Activated CD8-positive, alpha-beta memory T cell treated with anti-CD3 and anti-CD28 coated beads for 48 hours (primary cell): ENCODE data around the gene TCF20.

ENCODE experiments used
- DNase-seq, 3 experiments: peaks; one replicate each; pipeline ENCODE4 v3.0.0-alpha.2; 2020; ENCODE audit warnings: low read depth in 2 of 3, low spot score in 2 of 3

TCF20 gene

DNA sequence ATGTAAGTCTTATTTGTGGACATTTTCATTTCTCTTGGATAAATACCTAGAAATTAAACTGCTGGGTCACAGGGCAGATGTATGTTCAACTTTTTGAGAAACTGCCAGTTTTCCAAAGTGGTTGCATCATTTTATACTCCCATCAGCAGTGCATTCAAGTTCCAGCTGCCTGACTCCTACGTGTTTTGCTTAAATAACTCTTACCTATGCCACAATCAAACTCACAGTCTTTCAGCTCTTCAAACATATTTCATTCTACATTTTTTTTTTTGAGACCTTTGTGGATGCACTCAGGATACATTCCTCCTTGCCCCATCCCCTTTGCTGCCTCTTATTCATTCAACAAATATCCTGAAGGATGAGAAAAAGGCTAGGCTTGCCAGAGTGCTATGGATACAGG lies 9.2 kb downstream of the TCF20 start:
- DNase-seq = no peak

DNA sequence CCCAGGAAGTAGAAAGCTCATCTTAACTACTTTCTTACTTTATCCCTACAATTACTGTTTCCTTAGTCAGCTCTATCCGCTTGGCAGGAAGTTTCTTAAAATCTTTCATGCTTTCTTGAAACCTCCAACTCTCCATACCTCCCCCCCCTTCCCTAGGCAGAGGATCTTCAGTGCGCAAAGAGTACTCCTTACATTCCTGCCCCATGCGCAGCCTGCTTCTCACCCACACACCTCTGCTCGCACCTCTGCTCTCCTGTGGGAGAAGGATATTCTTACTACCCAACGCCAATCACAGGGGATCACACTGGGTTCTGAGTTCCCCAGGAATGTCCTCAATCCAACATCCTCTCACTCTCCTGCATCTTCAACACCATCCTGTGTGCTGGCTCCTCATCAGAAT lies 12.3 kb downstream of the TCF20 start:
- no peak for DNase-seq

DNA sequence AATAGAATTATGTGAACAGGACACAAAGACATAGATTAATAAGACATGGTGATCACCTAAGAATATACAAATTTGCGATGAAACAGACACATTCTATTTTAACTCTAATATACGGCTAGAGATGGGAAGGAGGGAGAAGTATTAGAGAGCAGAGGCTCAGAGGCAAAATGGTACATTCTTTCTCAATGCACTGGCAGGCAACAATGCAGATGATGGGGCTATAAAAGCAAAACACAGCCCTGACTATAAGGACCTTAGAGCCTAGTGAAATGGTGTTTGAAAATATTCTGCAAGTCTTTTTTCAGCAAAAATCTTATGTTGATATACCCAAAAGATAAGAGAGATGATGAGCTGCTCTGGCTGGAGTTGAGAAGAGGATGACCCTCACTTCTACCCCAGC lies 13.1 kb downstream of the TCF20 start:
- DNase-seq = no peak

DNA sequence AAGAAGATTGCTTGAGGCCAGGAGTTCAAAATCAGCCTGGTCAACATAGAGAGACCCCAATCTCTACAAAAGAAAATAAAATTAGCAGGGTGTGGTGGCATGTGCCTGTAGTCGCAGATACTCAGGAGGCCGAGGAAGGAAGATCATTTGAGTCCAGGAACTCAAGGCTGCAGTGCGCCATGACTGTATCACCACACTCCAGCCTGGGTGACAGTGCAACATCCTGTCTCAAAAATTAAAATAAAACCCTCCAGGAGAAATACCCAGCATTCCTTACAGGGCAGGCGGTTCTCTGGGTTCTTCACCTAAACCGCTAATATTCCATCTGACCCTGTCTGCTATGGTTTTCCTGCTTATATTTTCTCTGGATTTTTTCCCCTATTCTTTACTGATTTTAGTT lies 13.5 kb downstream of the TCF20 start:
- DNase-seq = no peak

DNA sequence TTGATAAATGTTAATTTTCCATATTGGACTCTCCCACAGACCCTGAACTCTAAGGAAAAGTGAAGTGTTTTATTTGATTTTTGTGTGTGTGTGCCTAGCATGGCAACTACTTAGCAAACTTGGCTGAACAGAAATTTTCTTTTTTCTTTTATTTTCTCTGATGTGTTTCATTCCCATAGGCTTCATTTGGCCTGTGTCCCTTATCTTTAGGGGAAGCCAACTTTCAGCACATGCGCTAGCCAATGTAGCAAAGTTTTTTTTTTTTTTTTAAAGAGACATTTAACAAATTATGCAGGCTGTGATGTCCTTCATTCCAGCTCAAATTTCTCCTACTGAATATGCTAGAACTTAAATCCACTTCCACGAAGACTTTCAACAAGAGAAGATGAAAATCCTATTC lies 14.2 kb downstream of the TCF20 start:
- DNase-seq = no peak

DNA sequence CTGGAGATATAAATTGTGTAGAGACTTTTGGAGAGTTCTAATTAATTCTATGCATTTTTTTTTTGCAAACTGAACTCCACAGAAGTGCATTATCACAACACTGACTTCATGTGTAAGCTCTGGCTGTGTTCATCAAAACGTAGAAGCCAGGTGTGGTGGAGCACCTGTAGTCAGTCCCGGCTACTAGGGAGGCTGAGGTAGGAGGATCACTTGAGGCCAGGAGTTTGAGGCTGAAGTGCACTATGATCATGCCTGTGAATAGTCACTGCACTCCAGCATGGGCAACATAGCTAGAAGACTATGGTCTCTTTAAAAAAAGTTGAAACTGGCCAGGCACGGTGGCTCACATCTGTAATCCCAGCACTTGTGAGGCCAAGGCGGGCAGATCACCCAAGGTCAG lies 20.6 kb downstream of the TCF20 start:
- no peak for DNase-seq

DNA sequence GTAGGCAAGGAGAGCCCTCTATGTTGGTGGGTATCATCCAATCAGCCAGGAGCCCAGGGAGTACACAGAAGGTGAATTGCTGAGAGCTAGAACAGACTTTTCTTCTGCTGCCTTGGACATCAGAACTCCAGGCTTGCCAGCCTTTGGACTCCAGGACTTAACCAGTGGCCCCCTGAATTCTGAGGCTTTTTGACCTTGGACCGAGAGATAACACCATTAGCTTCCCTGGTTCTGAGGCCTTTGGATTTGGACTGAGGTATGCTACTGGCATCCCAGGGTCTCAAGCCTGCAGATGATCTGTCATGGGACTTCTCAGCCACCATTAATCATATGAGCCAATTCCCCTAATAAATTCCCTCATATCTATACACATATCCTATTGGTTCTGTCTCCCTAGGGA lies 21.5 kb downstream of the TCF20 start:
- no peak for DNase-seq

DNA sequence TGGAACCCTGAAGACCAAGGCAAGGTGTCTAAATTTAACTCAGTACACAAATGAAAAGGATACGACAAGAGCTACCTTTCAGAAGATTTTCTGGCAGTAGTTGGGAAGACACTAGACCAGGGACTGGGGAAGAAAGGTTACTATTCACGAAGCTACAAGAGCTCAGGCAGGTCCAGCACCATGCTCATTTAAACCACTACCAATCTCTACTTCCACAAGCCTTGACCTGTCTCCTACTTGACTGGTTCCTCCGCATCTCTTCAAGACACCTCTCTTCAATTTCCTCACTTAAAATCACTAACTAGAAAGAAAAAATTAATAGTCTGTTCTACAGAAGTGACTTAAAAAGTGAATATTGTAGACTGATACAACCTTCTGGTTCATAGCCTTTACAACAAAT lies 22.9 kb downstream of the TCF20 start:
- DNase-seq = no peak

DNA sequence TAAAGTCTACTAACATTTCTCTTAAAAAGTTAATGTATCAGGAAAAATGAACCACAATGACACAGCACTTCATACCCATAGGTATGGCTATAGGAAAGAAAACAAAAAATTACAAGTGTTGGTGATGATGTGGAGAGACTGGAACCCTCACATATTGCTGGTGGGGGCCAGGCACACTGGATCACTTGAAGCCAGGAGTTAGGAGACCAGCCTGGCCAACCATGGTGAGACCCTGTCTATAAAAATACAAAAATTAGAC lies 26.7 kb downstream of the TCF20 start:
- no peak for DNase-seq

DNA sequence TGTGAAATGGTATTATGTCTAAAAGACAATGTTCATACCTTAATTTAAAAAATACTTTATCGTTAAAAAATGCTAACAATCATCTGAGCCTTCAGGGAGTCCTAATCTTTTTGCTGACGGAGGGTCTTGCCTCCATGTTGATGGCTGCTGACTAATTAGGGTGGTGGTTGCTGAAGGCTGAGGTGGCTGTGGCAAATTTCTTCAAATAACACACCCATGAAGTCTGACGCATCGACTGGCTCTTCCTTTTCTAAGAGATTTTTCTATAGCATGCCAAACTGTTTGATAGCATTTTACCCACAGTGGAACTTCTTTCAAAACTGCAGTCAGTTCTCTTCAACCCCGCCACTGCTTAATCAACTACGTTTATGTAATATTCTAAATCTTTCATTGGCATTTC lies 33.6 kb downstream of the TCF20 start:
- no peak for DNase-seq

DNA sequence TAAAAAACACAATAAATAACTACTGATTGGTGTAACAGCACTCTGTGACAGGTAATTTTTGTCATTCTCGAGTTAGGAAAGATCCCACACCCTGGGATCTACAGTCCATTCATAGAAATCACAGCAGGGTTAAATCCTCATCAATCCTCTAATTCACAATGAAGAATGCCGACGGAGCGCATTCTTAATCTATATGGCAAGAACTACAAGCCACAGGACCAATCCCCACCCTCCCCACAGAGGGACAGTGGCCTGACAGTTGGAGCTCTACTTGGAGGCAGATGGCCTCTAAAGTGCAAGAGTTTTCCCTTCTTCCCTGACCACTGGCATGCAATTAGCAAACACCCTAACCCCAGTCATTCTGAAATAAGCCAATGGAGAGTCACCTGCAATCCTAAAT lies 34.2 kb downstream of the TCF20 start:
- DNase-seq = no peak

DNA sequence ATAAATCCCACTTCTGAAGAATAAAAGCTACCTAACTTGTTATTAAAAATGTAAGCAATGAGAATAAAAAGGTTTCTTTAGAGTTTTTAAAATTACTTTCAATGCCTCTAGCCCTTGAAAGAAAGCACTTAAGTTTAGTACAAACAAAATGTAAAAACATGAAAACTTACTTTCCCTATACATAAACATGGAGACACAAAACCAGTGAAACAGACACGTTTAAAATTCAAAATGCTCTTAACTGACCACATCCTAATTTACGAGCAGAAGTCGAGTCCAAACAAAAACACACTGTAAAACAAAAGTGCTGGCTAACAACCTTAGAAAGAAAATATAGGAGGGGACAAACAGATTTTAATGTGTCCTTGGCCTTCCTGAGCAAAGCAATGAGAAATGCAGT lies 36.6 kb downstream of the TCF20 start:
- DNase-seq = no peak

DNA sequence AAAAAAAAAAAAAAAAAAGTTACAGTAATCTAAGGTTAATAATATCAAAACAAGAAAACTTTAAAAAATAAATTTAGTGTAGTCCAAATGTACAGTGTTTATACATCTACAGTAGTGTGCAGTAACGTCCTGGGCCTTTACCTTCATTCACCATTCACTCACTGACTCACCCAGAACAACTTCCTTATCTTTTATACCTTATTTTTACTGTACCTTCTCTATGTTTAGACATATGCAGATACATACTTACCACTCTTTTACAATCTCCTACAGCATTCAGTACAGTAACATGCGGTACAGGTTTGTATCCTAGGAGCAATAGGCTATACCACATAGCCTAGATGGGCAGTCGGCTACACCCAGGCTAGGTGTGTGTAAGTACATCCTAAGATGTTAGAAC lies 38.5 kb downstream of the TCF20 start:
- no peak for DNase-seq

DNA sequence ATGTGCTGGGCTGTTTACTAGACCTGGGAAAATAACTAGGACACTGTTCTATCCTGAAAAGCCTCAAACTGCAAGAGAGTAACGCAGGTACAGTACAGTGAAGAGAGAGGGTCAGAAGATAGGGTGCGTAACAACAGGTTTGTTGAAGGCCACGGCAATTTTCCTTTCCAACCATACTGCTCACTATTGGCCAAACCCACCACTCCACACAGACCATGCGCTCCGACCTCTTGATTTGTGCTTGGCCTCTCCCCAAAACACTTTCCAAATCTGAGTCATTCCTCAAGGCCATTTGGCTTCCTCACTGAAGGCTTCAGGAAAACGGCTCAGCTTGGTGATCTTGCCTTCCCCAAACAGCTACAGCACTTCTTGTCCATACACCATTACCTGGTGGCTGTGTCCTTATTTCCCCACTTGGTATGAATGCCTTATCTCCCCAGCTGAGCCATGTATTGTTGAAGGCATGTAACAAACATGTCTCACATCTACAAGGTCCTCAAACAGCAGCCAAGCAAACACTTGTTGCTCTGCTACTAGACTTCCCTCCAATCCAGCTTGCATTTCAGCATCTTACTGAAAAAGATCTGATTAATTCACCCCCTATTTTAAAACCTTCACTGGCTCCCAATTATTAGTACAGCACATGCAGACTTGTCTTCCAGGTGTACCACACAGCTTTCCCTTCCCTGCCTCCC lies 40.9 kb downstream of the TCF20 start:
- DNase-seq = no peak

DNA sequence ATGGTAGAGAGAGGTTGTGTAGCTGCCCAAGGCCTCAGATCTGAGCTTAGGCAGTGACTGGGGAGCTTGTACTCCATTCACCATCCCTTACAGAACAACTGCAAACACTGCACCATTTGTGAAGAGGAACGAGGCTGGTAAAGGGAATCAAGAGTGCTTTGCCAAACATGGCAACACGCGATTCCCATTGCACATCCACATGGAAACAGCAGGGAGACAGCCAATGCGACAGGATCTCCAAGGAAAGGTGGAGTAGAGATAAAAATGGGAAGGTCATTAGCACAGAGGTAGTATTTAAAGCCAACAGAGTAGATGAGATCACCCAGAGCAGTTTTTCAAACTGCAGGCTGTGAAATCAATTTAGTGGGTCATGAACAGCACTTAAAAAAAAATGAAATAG lies 42.0 kb downstream of the TCF20 start:
- no peak for DNase-seq

DNA sequence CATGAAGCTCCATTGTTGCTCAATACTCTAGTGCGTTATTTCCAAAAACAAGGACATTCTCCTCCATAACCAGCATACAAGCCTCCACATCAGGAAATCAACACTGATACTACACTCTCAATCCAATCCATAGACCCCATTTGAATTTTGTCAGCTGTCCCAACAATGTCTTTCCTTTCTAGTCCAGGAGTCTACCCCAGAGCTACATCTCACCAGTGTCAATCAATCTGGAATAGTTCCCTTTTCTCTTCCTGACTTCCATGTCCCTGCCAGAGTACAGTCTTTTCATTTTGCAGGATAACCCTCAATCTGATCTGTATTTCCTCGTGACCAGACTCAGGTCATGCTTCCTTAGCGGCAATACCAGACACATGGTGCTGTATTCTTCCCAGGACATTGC lies 43.0 kb downstream of the TCF20 start:
- no peak for DNase-seq

DNA sequence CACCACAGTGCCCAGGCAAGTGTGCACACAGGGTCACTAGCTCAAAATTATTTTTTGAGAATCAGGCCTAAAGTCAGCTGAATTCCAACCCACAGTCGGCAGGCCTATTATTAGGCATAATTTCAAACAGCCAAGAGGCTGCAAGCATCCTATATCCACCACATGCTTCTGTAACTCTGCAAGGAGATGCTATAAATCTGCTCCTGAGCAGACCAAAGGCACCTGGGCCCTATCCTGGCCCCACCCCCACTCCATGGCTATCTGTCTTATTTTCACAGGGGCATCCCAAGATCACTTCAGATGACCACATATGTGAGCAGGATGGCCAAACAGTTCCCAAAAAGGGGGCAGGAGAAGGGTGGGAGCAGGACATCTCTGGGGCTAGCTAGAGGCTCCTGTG lies 44.6 kb downstream of the TCF20 start:
- DNase-seq = no peak

DNA sequence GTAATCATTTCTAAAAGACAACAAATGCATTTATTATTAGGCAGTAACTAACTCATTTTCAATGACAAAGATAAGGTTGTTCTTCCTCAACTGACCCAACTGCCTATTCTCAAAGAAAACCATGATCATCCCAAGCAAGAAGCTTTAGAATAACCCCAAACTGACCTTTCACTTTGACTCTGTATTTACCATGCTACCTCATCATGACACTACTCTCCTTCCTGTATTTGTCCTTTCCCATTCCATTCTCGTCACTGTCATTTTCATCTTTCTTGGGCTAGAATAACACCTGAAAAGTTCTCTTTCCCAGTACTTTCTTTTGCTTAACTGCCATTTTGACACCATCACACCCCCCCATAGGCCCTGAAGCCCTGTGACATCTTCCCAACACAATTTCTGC lies 48.3 kb downstream of the TCF20 start:
- no peak for DNase-seq
